HEK293T (cell line): ENCODE measurements around the gene CCDC142.

ENCODE experiments used
- BHLHE40 ChIP-seq: fragments of 450-650 bp; IDR thresholded peaks from 2 replicates; pipeline ENCODE4 v1.6.1; 2016; ENCODE audit warnings: mild to moderate bottlenecking, moderate library complexity, borderline replicate concordance
- ELF4 ChIP-seq: fragments of 450-650 bp; IDR thresholded peaks from 2 replicates; pipeline ENCODE4 v1.6.1; 2017; ENCODE audit warnings: antibody characterized with exemption
- FOXA1 ChIP-seq: fragments of 450-650 bp; IDR thresholded peaks from 2 replicates; pipeline ENCODE4 v1.6.1; 2016; ENCODE audit warnings: mild to moderate bottlenecking
- FOXK2 ChIP-seq: fragments of 450-650 bp; IDR thresholded peaks from 2 replicates; pipeline ENCODE4 v1.6.1; 2016; ENCODE audit warnings: mild to moderate bottlenecking
- FOXM1 ChIP-seq: fragments of 450-650 bp; IDR thresholded peaks from 2 replicates; pipeline ENCODE4 v1.6.1; 2017; ENCODE audit warnings: mild to moderate bottlenecking, borderline replicate concordance
- LEF1 ChIP-seq: fragments of 450-650 bp; IDR thresholded peaks from 2 replicates; pipeline ENCODE4 v1.6.1; 2017; ENCODE audit warnings: mild to moderate bottlenecking, borderline replicate concordance
- NFRKB ChIP-seq: fragments of 450-650 bp; IDR thresholded peaks from 2 replicates; pipeline ENCODE4 v1.6.1; 2016; ENCODE audit warnings: mild to moderate bottlenecking, moderate library complexity
- PKNOX1 ChIP-seq: fragments of 450-650 bp; IDR thresholded peaks from 2 replicates; pipeline ENCODE4 v1.6.1; 2016
- SP1 ChIP-seq: fragments of 450-650 bp; IDR thresholded peaks from 2 replicates; pipeline ENCODE4 v1.6.1; 2017
- SUZ12 ChIP-seq: fragments of 450-650 bp; IDR thresholded peaks from 2 replicates; pipeline ENCODE4 v1.6.1; 2016; ENCODE audit warnings: mild to moderate bottlenecking
- TARDBP ChIP-seq: fragments of 450-650 bp; IDR thresholded peaks from 2 replicates; pipeline ENCODE4 v1.6.1; 2016
- ZNF384 ChIP-seq: fragments of 450-650 bp; IDR thresholded peaks from 2 replicates; pipeline ENCODE4 v1.6.1; 2016

GRCh38 chr2:74502720-74503505, 20.1 kb upstream of the CCDC142 start:
- TF ChIP-seq SUZ12 (no peak), SP1 (no peak), NFRKB (no peak), TARDBP (no peak), ELF4 (no peak), FOXM1 (no peak), BHLHE40 (no peak), PKNOX1 (no peak), ZNF384 (no peak), FOXA1 (no peak), FOXK2 (no peak), LEF1 (no peak)
